AG10803 (cell line): ENCODE data around the gene STEAP2.

Experiments used
- DNase-seq: peaks from one replicate; pipeline ENCODE4 v3.0.0; 2010; ENCODE audit warnings: low read depth
- H3K4me3 ChIP-seq: 2 replicates; pipeline ENCODE4 v1.5.1; 2011; ENCODE audit warnings: mild to moderate bottlenecking, low read length, control low read depth
- TF ChIP-seq, protein P1 (sequence below): conservative IDR thresholded peaks from 2 replicates; pipeline ENCODE4 v1.5.1; 2011; ENCODE audit warnings: mild to moderate bottlenecking, low read length, control low read depth, inconsistent platforms

The STEAP2 gene

GRCh38 chr7:90242369-90243168 lies 31.0 kb downstream of the STEAP2 start:
- no peak for DNase-seq
- H3K4me3 ChIP-seq = no peak overlapping the region
- TF ChIP-seq, protein P1, sequence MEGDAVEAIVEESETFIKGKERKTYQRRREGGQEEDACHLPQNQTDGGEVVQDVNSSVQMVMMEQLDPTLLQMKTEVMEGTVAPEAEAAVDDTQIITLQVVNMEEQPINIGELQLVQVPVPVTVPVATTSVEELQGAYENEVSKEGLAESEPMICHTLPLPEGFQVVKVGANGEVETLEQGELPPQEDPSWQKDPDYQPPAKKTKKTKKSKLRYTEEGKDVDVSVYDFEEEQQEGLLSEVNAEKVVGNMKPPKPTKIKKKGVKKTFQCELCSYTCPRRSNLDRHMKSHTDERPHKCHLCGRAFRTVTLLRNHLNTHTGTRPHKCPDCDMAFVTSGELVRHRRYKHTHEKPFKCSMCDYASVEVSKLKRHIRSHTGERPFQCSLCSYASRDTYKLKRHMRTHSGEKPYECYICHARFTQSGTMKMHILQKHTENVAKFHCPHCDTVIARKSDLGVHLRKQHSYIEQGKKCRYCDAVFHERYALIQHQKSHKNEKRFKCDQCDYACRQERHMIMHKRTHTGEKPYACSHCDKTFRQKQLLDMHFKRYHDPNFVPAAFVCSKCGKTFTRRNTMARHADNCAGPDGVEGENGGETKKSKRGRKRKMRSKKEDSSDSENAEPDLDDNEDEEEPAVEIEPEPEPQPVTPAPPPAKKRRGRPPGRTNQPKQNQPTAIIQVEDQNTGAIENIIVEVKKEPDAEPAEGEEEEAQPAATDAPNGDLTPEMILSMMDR = no peak

GRCh38 chr7:90243556-90243955 lies 32.0 kb downstream of the STEAP2 start:
- no peak overlapping the region for H3K4me3 ChIP-seq
- TF ChIP-seq, protein P1 = no peak
- DNase-seq = no peak

DNA sequence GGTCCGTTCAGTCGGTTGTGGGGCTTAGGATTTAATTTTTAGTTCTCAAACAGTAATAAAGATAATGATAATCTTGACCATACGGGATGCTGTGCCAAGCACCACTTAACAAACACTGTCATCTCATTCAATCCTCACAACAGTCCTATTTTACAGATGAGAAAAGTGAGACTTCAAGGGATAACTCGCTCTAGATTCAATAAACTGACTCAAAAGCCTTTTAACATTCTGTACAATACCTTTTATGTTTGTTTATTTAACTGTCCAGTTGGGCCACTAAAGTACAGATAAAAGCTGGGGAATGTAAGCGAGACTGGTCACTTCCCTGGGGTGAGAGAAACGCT lies 33.0 kb downstream of the STEAP2 start:
- no peak for DNase-seq
- peak overlapping the region; percentile 77 for H3K4me3 ChIP-seq
- TF ChIP-seq, protein P1 = no peak

GRCh38 chr7:90244909-90245851 lies 33.6 kb downstream of the STEAP2 start, which contains the start of gene CFAP69:
Gene CFAP69, plus strand, starts transcription at chr7:90245174. Its CDS starts 251 bp downstream, at chr7:90245425.
- peak; percentile 86 for DNase-seq
- TF ChIP-seq, protein P1 = peak; percentile 53

GRCh38 chr7:90246171-90246570 lies 34.6 kb downstream of the STEAP2 start:
- TF ChIP-seq, protein P1 = no peak
- peak; percentile 91 for DNase-seq
- peak overlapping the region; percentile 77 for H3K4me3 ChIP-seq

More at GRCh38 chr7:90244909-90245851, 33.6 kb downstream of the STEAP2 start, which contains the start of gene CFAP69:
- H3K4me3 ChIP-seq = peak within 1 kb of the TSS; percentile 77

DNA sequence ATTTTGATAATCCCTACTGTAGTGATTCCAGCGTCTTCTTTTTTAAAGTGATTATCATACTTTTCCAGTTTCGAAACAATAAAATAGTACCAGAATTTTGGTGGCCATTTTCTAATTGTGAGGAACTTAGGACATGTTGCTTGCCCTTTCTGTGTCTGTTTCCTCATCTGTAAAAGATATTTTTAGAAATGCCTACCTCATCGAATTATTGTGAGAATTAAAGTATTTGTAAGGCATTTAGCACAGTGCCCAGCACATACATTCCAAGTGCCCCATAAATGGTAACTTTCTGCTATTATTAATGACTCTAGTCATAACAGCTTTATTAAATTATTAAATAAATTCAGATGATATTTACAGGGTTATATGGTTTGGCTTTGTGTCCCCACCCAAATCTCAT lies 37.2 kb downstream of the STEAP2 start:
- TF ChIP-seq, protein P1 = no peak
- H3K4me3 ChIP-seq = no peak overlapping the region
- no peak for DNase-seq
